HuH-7.5 (cell line): ENCODE measurements around the gene HLA-DOB.
"Not testable (repeated sequence)": the region's sequence is repeated elsewhere in the genome, so short reads cannot be mapped to it uniquely, and the experiment has no call there.

Source experiments
- DNase-seq: peaks from one replicate; pipeline ENCODE4 v3.0.0; 2011; ENCODE audit warnings: low spot score

The HLA-DOB gene

DNA sequence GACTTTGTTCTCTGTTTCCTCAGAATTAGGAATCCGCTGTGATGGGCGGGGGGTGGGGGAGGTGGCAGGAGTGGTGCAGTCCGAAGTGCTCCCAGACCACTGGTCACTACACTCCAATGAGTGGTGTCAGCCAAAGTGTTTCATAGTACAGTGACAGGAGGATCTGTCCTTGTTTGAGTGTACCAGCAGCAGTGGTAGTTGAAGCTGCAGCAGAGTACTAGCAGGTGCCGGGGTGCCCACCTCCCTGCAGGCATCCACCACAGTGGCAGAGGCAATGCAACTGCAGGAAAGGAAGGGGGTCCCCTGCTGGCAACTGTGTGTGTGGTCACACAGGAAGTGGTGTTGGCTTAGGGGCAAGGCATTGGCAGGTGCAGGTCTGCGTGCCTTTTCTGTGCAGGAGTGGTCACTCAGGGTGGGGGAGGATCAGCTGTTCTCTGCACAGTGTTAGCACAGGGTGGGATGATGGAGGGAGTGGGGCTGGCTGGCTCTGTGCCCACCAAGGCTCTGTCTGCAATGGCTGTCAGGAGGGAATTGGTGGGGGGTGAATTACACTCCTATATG is 9.7 kb downstream of the HLA-DOB start:
- DNase-seq, result no peak

GRCh38 chr6:32805404-32805803 is 11.4 kb downstream of the HLA-DOB start:
- DNase-seq, result not testable (repeated sequence)

GRCh38 chr6:32803416-32803815 is 13.4 kb downstream of the HLA-DOB start:
- no peak for DNase-seq

DNA sequence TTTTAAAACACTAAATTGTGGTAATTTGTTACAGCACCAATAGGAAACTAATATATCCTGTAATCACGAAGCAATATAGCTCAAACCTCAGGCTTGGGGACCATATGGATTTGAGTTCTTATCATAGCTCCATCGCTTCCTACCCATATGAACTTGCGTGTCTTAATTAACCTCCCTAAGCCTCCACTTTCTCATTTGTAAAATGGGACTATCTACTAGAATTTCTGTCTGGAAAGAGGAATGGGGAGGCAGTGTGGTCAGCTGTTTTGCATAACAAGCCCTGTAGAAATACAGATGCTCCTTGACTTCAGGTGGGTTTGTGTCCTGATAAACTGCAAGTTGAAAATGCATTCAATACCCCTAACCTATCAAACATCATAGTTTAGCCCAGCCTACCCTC is 17.1 kb downstream of the HLA-DOB start:
- no peak for DNase-seq

DNA sequence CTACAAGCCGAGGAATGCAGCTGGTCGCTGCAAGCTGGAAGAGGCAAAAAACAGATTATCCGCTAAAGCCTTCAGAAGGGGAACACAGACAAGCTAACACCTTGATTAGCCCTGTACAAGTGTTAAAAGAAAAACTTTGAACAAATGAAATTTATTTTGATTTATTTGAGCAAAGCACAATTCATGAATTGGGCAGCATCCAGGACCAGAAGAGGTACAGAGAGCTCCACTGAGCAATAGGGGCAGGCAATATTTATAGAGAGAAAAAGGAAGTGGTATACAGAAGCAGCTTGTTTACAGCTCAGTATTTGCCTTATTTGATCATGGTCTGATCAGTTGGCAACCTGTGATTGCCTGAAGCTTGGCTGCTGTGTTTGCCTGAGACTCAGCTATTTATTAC is 17.6 kb downstream of the HLA-DOB start:
- DNase-seq, result no peak

DNA sequence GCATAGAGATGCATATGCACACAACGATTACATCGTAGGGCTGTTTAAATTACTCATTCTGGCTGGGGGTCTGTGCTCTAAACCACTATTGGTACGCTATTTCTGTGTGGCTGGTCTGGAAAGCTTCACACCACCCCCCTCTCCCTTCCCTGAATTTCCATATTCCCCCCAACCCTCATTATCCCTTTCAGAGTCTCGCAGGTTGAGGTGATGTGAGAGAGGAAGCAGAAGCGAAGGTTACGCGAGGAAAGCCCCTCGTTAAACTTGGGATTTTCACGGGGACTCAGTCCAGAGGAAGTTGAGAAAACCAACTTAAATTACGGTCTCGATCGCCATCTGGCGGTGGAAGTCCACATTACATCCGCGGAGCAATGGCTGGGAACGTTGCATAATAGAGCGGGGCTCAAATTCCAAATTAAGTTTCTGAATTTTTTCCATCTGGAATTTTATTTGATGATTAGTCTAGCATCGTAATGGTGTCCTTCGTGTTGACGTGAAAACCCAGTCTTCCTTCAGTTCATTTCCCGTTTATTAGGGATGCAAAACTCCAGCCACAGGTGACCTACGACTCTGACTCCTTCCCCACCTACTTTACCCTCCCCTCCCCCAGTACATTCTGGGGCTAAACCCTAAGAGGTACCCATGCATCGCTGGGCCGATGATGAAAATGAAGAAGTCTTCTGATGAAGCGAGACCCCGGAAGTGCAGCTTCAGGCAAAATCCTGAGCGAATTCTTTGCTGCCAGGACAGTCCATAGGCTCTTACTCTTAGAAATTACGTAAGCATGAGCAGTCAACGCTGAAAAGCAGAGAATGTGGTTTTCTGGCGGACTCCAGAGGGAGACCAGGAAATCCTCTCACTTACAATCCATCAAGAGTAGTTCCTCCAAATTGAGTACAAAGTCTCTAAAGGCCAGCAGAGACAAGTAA is 19.7 kb downstream of the HLA-DOB start:
- peak; percentile 9 for DNase-seq

DNA sequence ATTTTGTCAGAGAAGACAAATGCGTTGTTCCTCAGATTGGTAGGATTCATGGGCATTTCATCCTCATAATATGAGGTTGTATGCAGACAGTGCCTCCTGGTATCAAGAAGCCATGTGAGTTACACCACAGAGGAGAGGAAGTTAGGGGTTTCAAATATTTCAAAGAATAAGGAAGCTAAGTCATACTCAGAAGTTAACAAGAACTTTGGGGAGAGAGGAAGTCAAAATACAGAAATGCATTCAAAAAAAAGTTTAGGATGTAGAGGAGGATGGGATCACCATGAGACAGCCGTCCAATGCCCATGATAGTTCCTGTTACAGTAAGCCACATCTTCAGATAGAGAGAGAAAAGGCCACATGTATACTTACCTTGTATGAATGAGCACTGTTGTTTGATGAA is 22.3 kb downstream of the HLA-DOB start:
- DNase-seq, result no peak

DNA sequence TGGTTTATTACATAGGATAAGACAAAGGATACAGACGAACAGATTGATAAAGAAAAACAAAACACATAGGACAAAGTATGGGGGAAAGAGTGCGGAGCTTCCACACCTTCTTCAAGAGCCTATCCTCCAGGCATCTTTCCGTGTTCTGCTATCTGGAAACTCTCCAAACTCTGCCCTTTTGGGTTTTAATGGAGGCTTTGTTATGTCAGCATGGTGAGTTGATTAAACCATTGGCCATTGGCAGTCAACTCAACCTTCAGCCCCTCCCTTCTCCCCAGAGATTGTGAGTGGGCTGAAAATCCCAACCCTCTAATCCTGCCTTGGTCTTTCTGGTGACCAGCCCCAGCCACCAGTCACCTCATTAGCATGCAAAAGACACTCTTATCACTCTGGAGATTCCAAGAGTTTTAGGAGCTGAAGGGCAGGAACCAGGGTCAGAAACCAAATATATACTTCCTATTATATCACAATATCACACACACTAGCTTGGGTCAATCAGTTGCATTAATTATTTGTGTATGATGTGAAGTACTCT is 23.8 kb downstream of the HLA-DOB start:
- DNase-seq, result no peak

- no peak for DNase-seq
These were observed 26.5 kb downstream of the HLA-DOB start for GRCh38 chr6:32790306-32790705.

GRCh38 chr6:32785781-32786533 is 30.8 kb downstream of the HLA-DOB start:
- DNase-seq, result peak; percentile 7

- not testable (repeated sequence) for DNase-seq
These were observed 33.9 kb downstream of the HLA-DOB start for GRCh38 chr6:32782923-32783322.

GRCh38 chr6:32779036-32779435 is 37.8 kb downstream of the HLA-DOB start:
- no peak for DNase-seq

- no peak for DNase-seq
These were observed 41.7 kb downstream of the HLA-DOB start for GRCh38 chr6:32775071-32775470.

DNA sequence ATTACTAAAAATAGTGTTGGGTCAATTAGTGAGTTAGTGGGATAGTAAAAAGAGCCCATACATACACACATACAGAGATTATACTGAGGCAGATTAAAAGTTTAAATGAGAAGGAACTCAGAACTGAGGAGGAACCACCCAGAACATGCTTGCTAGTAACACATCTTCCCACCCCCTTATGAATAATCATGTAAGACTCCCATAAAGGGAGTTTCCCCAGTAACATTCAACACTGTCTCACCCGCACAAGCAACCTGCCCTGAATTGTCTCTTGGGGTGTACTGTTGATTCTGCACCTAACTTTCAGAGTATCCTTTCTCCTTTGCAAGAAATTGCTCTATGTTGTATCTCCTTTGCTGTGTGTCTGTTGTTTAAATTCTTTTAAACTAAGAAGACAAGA is 42.4 kb downstream of the HLA-DOB start:
- no peak for DNase-seq

DNA sequence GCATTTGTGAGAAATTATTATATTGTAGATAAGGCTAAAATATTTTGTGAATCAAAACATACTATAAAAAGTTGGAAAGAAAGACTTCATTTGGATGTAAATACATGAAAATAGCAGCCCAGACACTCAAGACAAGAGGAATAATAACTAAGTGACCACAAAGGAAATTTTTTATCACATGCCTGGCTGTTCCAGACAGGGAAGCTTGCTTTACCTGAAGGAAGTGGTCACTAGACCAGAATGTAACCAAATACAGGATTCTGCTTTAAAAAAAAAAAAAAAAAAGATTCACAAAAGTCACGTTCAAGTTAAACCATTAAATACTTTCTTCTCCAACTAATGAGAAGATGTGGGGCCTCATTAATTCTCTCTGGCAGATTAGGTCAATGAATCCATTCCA is 44.1 kb downstream of the HLA-DOB start:
- no peak for DNase-seq

GRCh38 chr6:32764048-32764447 is 52.8 kb downstream of the HLA-DOB start:
- DNase-seq, result no peak

DNA sequence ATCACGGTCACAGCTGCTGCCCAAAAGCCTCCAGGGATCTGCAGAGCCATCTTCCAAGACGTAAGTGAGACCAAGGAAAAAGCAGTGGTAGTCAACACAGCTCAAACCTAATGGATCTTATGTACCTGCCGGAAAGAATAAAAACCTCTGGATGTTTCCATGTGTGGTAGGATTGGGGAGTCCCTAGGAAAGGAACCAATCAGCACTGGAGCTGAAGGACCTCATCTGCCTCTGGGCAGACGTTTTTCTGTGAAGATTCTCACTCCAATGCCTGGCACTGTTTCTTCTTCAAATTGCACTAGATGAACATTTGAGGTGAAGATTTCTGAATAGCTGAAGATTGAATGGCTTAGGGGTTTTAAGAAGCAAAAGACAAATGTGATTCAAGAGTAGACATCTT is 53.4 kb downstream of the HLA-DOB start, which contains the start of gene HLA-DQB2:
Gene HLA-DQB2 (minus strand): TSS at position 112 of the 400 bp plus-strand sequence. CDS start 62 bp downstream, at position 50.
- DNase-seq, result no peak
